ENCODE data around the gene GP1BA.
A peak's percentile ranks its signal among the peaks of the same experiment; 100 is the strongest.

The GP1BA gene

DNA sequence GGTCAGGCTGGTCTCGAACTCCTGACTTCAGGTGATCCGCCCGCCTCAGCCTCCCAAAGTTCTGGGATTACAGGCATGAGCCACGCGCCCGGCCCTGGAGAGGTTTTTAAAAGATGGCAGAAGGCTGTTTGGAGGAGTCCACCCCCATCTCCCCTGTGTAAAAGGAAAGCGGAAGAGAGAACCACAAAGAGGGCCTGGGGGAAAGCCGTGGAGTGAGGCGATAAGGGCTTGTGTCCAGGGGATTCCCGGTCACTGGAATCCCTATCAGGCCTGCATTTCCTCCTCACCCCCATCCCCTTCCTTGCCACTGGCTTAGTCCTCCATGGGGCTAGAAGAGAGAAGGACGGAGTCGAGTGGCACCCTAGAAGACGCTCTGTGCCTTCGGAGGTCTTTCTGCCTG lies at the start of gene GP1BA:
Gene GP1BA, plus strand, starts transcription at position 315 of the 400 bp plus-strand sequence. CDS start 328 bp downstream, outside the sequence.
- no peak for DNase-seq

DNA sequence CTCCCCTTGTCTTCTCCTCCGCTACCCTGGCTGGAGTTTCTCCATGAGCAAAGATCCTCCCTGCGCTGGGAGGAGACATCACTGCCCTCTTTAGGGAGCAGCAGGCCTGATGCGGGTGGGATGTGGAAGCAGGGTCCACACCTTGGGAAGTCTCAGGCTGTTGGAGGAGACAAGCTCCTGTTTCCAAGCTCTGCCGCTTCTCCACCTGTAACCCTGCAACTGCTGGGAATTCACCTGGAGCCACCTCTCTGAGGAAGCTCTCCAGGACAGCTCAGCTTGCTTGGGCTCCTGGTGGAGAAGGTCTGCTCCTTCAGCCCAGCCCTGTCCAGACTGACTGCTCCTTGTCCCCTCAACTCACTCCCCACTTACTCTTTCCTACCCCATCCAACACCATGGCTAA lies 47.6 kb upstream of the GP1BA start:
- DNase-seq, result no peak

GRCh38 chr17:4886830-4887229 lies 45.2 kb upstream of the GP1BA start:
- DNase-seq, result no peak

GRCh38 chr17:4887581-4887980 lies 44.5 kb upstream of the GP1BA start:
- DNase-seq, result no peak

GRCh38 chr17:4891411-4892410 lies 40.4 kb upstream of the GP1BA start:
- DNase-seq, result no peak

GRCh38 chr17:4892499-4893221 lies 39.4 kb upstream of the GP1BA start:
- no peak for DNase-seq

DNA sequence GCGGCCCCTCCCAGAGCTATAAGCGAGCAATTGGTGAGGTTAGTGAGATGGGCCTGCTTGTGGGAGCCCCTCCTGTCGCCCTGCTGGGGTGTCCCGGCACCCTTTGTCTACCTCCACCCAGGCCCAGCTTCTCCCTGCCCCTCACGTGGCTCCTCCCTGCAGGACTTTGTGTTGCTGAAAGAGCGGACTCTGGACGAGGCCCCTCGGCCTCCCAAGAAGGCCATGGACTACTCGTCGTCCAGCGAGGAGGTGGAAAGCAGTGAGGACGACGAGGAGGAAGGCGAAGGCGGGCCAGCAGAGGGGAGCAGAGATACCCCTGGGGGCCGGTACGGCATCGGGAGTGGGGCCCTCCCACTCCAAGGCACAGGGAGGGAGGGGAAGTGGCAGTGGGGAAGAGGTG lies 38.8 kb upstream of the GP1BA start:
- DNase-seq, result no peak

DNA sequence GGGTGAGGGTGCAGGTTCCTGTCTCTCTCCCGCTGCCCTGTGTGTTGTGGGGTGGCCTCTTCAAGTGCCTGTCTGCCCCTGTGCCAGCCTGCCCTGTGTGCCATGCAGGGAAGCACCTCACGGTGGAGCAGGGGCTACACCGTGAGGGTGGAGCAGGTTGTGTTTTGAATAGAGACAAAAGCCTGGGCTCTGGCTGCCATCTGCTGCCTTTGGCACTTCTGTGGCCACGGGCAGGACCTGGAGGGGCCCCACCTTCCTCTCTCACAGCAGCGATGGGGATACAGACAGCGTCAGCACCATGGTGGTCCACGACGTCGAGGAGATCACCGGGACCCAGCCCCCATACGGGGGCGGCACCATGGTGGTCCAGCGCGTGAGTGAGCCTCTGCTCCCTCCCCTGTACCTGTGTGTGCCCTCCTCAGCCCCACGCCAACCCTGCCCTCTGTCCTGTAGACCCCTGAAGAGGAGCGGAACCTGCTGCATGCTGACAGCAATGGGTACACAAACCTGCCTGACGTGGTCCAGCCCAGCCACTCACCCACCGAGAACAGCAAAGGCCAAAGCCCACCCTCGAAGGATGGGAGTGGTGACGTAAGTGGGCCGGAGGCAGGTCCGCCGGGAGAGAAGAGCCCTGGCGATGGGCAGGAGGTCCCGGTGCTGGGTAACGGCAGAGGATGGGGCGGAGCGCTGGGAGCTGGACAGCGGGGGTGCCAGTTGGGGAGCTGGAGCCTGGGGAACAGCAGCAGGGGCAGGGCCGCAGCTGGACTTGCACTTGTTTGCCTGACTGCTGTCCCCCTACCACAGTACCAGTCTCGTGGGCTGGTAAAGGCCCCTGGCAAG lies 38.1 kb upstream of the GP1BA start:
- no peak for DNase-seq

- DNase-seq, result no peak
Measured at GRCh38 chr17:4895121-4895520, 37.0 kb upstream of the GP1BA start.

- no peak for DNase-seq
Measured at GRCh38 chr17:4895657-4896331, 36.3 kb upstream of the GP1BA start.

- DNase-seq, result no peak
Measured at GRCh38 chr17:4896332-4897197, 35.5 kb upstream of the GP1BA start.

DNA sequence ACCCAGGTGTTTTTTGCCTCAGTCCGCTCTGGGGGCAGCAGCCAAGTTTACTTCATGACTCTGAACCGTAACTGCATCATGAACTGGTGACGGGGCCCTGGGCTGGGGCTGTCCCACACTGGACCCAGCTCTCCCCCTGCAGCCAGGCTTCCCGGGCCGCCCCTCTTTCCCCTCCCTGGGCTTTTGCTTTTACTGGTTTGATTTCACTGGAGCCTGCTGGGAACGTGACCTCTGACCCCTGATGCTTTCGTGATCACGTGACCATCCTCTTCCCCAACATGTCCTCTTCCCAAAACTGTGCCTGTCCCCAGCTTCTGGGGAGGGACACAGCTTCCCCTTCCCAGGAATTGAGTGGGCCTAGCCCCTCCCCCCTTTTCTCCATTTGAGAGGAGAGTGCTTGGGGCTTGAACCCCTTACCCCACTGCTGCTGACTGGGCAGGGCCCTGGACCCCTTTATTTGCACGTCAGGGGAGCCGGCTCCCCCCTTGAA lies 34.8 kb upstream of the GP1BA start:
- DNase-seq, result no peak

DNA sequence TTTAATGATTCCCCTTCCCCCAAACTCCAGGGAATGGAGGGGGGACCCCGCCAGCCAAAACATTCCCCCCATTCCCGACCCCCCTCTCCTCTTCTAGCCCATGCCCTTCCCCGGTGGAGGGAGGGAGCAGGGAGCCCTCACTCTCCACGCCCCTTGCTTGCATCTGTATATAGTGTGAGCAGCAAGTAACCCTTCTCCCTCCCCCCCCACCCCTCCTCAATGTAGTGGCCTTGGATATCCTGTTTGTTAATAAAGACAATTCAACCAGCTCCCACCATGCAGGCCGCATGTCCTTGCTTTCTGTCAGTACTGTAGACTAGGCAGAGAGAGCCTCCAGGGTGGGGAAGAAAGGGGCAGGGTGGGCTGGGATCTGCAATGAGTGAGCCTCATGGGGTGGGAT lies 34.3 kb upstream of the GP1BA start:
- no peak for DNase-seq

DNA sequence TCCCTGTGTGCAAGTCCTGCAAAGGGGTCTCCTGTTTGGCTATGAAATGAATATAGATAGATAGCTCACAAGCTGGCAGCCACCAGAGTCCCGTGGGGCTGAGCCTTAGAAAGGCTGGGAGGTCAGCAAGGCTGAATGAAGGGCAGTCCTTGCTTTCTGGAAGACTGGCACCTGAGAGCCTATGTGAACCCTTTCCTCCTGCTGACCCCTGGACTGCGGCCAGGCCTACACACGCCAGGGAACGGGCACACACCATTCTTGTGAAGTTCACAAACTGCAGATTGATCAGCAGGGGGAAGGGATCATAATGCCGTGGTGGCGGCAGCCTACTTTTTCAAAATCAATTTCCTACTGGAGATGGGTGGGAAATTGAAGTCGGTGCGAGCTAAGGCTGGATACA lies 33.7 kb upstream of the GP1BA start:
- DNase-seq, result no peak

DNA sequence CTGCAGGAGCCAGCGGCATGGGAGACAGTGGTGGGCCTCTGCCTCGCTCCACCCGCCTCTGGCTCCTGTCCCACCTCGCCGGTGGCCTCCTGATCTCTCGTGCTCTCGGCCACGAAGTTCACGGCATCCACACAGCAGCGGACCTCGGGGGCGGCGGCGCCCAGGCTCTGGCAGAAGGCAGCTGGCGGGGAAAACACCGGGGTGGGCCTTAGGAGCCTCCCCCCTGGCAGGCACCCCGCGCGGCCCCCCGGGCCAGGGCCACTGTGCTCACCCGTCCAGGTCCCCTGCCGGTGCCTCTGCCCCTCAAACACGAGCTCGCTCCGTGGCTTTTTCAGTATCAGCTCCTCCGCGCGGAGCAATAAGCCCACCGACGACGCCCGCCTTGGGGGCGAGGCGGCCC lies 33.1 kb upstream of the GP1BA start:
- DNase-seq, result no peak

DNA sequence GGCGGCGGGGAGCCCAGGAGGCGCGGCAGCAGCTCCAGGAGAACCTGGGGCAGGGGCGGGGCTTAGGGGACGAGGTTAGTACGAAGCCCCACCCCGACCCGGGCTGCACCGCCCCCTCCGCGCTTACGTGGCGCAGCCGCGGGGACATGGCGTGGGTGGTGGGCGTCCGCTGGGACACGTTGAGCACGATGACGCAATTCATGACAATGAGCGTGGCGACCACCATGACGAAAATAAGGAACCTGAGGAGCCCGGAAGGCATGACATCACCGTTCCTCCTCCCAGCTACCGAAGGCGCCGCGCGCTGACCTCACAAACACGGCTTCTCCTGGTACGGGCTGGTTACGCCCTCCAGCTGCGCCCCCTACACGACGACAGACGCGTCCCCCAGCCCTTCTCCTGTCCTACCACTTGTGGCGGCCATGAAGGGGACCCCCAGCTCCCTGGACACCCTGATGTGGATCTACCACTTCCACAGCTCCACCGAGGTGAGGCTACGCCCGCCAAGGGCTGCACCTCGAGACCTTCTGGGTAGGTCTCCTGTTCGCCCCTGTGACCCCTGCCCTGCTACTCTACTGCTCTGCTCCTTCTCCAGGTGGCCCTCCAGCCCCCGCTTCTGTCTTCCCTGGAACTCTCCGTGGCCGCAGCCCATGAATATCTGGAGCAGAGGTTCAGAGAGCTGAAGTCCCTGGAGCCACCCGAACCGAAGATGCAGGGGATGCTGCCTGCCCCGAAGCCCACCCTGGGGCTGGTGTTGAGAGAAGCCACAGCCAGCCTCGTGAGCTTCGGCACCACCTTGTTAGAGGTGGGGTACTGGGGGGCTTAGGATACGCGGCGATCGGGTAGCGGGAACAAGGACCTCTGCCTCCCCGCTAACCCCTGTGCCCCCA lies 32.5 kb upstream of the GP1BA start, which contains the start of gene C17orf107:
Gene C17orf107, plus strand, starts transcription at position 196 of the 890 bp plus-strand sequence. Its CDS starts 227 bp downstream, at position 423.
- peak; percentile 98 for DNase-seq

GRCh38 chr17:4900231-4901107 lies 31.6 kb upstream of the GP1BA start:
- peak; percentile 54 for DNase-seq

- no peak for DNase-seq
Measured at GRCh38 chr17:4901108-4901647, 30.9 kb upstream of the GP1BA start.

Data from activated naive CD4-positive, alpha-beta T cell treated with anti-CD3 and anti-CD28 coated beads, Interleukin-2, amount 50 U/mL, for 16 hours (primary cell).